ENCODE data around the gene RTN4.

GRCh38 chr2:54967759-54968365 is 82.4 kb downstream of the RTN4 start:
- no peak for TF ChIP-seq RARB (CRISPR knock-in tag; IDR thresholded peaks at IDR 0.05)
- no peak for TF ChIP-seq CREB5 (CRISPR knock-in tag; IDR thresholded peaks at IDR 0.05; ENCODE audit: low read depth)
- no peak for TF ChIP-seq ZFP3 (CRISPR knock-in tag; IDR thresholded peaks at IDR 0.05)
- TF ChIP-seq ZFP30 (CRISPR knock-in tag; IDR thresholded peaks at IDR 0.05) = no peak
- no peak for TF ChIP-seq TCF4 (CRISPR knock-in tag; IDR thresholded peaks at IDR 0.05; ENCODE audit: borderline replicate concordance)
- TF ChIP-seq BACH2 (CRISPR knock-in tag; IDR thresholded peaks at IDR 0.05; ENCODE audit: borderline replicate concordance) = no peak
- TF ChIP-seq PPARA (CRISPR knock-in tag; IDR thresholded peaks at IDR 0.05; ENCODE audit: borderline replicate concordance) = no peak
- TF ChIP-seq PATZ1 (CRISPR knock-in tag; IDR thresholded peaks at IDR 0.05; ENCODE audit: borderline replicate concordance) = no peak
- TF ChIP-seq ZNF70 (CRISPR knock-in tag; IDR thresholded peaks at IDR 0.05) = no peak
- no peak for TF ChIP-seq CSRNP3 (CRISPR knock-in tag; IDR thresholded peaks at IDR 0.05)
